ENCODE measurements around the gene MINDY4. TPM values are rescaled to one million over a fixed set of nuclear protein-coding genes. Genes with fewer than 3 reads are reported as not detected.
A peak's percentile ranks its signal among the peaks of the same experiment; 100 is the strongest.

Gene MINDY4
- total and polyA plus RNA-seq, 2 donors (not counting 1 experiment from before 2014, with no cell fraction given) = 6.1 to 6.3 TPM

DNA sequence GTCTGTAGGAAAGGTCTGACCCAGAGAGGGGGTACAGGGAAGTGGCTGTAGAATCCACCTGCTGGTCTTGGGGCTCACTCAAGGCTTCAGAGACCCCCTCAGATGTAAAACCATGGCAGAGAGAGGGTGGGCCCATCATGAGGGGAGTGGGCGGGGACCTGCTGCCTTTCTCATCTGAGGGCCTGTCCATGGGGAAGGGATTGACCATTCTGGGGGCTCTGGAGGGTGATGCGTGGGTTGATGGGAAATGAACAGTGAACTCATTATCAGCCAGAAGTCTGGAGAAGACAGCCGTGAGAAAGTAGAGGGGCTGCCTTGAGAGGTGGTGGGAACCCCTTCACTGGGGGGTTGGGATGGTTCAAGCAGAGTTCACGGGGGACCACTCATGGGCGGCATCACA is 66.8 kb downstream of the MINDY4 start:
- TF ChIP-seq CTCF (conservative IDR thresholded peaks at IDR 0.05 in 1 of 2, IDR thresholded peaks at IDR 0.05 in 1 of 2; ENCODE audit: low read depth in 1 of 2, low read length in 2 of 2) (no peak), EZH2 (IDR thresholded peaks at IDR 0.05; ENCODE audit: low read length, missing control alignments) (no peak)
- Histone ChIP-seq H2AFZ (ENCODE audit: low read length) (no peak overlapping the region), H3K4me1 (ENCODE audit: control insufficient read depth, extremely low read depth, insufficient read depth, low read length) (no peaks in the 10 kb centered on the region), H3K4me3 (replicated peaks in 1 of 4; ENCODE audit: control extremely low read depth in 1 of 4, insufficient read depth in 1 of 4, low read depth in 3 of 4, low read length in 4 of 4) (no peak overlapping the region), H3K9ac (ENCODE audit: insufficient read depth, low read length) (no peak overlapping the region), H3K4me2 (ENCODE audit: extremely low read depth, insufficient read depth, low read length) (no peak overlapping the region), H4K20me1 (ENCODE audit: control insufficient read depth, extremely low read depth, insufficient read depth, low read length) (no peaks in the 10 kb centered on the region), H3K9me3 (ENCODE audit: control insufficient read depth, insufficient read depth, low read depth, low read length) (no peaks in the 10 kb centered on the region), H3K36me3 (ENCODE audit: control insufficient read depth, insufficient read depth, low read length) (peaks cover 9% of the 10 kb centered on the region), H3K79me2 (ENCODE audit: control insufficient read depth, insufficient read depth, low read length) (no peaks in the 10 kb centered on the region), H3K27ac (ENCODE audit: insufficient read depth, low read length) (no peak overlapping the region), H3K27me3 (ENCODE audit: control insufficient read depth, insufficient read depth, low read length) (no peaks in the 10 kb centered on the region)
- DNase-seq (ENCODE audit: low read depth in 2 of 2) = no peak

DNA sequence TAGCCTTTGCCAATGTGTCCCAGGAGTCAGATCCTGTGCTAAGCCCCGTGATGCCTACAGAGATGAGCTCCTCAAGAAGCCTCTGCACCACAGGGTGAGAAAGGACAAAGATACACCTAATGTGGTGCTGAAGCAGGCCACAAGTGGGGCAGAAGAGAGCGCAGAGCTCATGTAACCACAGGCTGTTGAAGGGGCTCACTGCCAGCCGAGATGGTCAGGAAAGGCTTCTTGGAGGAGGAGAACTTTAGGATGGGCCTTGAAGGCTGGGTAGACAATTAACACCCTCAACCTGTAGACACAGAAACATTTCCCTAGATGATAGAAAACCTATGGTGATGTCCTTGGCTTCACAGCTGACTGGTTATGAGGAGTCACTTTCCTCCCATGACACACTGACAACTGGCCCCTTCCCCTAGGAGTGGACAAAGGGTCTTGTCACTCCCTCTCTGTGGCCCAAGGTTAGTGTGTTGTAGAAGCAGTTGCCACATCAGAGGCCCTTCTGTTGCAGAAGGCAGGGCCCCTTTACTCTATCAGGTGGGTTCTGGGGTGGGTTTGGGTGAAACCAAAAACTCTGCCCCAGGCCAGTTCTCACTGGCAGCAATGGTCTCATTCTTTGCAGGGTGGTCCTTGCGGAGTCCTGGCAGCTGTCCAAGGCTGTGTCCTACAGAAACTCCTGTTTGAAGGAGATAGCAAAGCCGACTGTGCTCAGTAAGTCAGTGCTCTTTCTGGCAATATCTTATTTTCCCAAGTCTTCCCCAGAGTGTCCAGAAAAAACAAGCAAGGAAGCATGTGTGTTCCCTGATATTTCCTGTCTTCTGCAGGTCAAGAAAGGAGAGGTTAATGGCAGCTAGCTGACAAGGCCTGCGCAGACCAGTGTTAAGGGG is 69.2 kb downstream of the MINDY4 start:
- Histone ChIP-seq H4K20me1 (ENCODE audit: control insufficient read depth, extremely low read depth, insufficient read depth, low read length) (no peaks in the 10 kb centered on the region), H3K27me3 (ENCODE audit: control insufficient read depth, insufficient read depth, low read length) (no peaks in the 10 kb centered on the region), H3K79me2 (ENCODE audit: control insufficient read depth, insufficient read depth, low read length) (no peaks in the 10 kb centered on the region), H3K36me3 (ENCODE audit: control insufficient read depth, insufficient read depth, low read length) (peaks cover 9% of the 10 kb centered on the region), H2AFZ (ENCODE audit: low read length) (no peak overlapping the region), H3K4me1 (ENCODE audit: control insufficient read depth, extremely low read depth, insufficient read depth, low read length) (no peaks in the 10 kb centered on the region), H3K4me2 (ENCODE audit: extremely low read depth, insufficient read depth, low read length) (no peak overlapping the region), H3K9ac (ENCODE audit: insufficient read depth, low read length) (no peak overlapping the region), H3K27ac (ENCODE audit: insufficient read depth, low read length) (no peak overlapping the region), H3K9me3 (ENCODE audit: control insufficient read depth, insufficient read depth, low read depth, low read length) (no peaks in the 10 kb centered on the region), H3K4me3 (replicated peaks in 1 of 4; ENCODE audit: control extremely low read depth in 1 of 4, insufficient read depth in 1 of 4, low read depth in 3 of 4, low read length in 4 of 4) (no peak overlapping the region)
- DNase-seq (ENCODE audit: low read depth in 2 of 2) = no peak
- TF ChIP-seq CTCF (conservative IDR thresholded peaks at IDR 0.05 in 1 of 2, IDR thresholded peaks at IDR 0.05 in 1 of 2; ENCODE audit: low read depth in 1 of 2, low read length in 2 of 2) (no peak), EZH2 (IDR thresholded peaks at IDR 0.05; ENCODE audit: low read length, missing control alignments) (no peak)

DNA sequence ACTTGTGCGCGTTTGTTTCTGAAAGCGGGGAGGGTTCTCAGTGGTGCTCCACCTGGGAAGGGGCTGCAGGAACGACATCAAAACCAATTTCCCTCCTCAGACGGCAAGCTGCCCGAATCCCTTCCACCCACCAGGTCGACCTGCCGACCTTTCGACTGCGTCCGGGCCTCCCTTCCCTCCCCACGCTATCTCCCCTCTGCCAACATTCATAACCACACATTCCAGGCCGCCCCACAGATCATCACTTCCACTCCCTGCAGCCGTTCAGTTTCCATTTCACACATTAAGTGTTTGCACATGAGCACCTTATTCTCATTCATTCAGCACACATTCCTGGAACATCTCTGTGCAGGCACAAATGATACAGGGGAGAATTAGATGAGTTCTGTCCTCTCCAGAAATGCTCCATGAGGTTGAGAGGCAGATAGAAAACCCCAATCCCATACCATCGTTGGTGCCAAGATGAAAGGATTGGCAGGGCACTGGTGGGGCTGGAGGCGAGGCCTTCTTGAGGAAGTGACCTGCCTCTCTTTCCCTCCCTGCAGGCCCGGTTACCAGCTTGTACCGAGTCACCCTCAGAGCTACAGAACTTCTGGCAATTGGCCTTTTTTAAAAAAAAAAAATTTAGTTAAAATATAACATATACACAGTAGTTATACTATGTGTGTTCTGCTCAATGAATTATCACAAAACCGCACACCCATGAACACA is 70.0 kb downstream of the MINDY4 start:
- Histone ChIP-seq H3K79me2 (ENCODE audit: control insufficient read depth, insufficient read depth, low read length) (no peaks in the 10 kb centered on the region), H3K9me3 (ENCODE audit: control insufficient read depth, insufficient read depth, low read depth, low read length) (no peaks in the 10 kb centered on the region), H4K20me1 (ENCODE audit: control insufficient read depth, extremely low read depth, insufficient read depth, low read length) (no peaks in the 10 kb centered on the region), H3K27ac (ENCODE audit: insufficient read depth, low read length) (no peak overlapping the region), H3K36me3 (ENCODE audit: control insufficient read depth, insufficient read depth, low read length) (peaks cover 9% of the 10 kb centered on the region), H3K27me3 (ENCODE audit: control insufficient read depth, insufficient read depth, low read length) (no peaks in the 10 kb centered on the region), H2AFZ (ENCODE audit: low read length) (no peak overlapping the region), H3K9ac (ENCODE audit: insufficient read depth, low read length) (no peak overlapping the region), H3K4me2 (ENCODE audit: extremely low read depth, insufficient read depth, low read length) (no peak overlapping the region), H3K4me1 (ENCODE audit: control insufficient read depth, extremely low read depth, insufficient read depth, low read length) (peaks cover 2% of the 10 kb centered on the region), H3K4me3 (replicated peaks in 1 of 4; ENCODE audit: control extremely low read depth in 1 of 4, insufficient read depth in 1 of 4, low read depth in 3 of 4, low read length in 4 of 4) (no peak overlapping the region)
- peak in 1 of 2 donors; percentile 66 for DNase-seq (ENCODE audit: low read depth in 2 of 2)
- no peak for TF ChIP-seq CTCF (conservative IDR thresholded peaks at IDR 0.05 in 1 of 2, IDR thresholded peaks at IDR 0.05 in 1 of 2; ENCODE audit: low read depth in 1 of 2, low read length in 2 of 2)
- TF ChIP-seq EZH2 (IDR thresholded peaks at IDR 0.05; ENCODE audit: low read length, missing control alignments) = no peak
